Amniotic epithelial cell (primary cell): Measurements from ENCODE around the gene MAP3K5.
"Not testable (repeated sequence)": the region's sequence is repeated elsewhere in the genome, so short reads cannot be mapped to it uniquely, and the experiment has no call there.

ENCODE experiments used
- DNase-seq: peaks from one replicate; pipeline ENCODE4 v3.0.0-alpha.2; 2010; ENCODE audit warnings: low read depth

The MAP3K5 gene

GRCh38 chr6:136725124-136725523 is 67.2 kb downstream of the MAP3K5 start:
- no peak for DNase-seq

DNA sequence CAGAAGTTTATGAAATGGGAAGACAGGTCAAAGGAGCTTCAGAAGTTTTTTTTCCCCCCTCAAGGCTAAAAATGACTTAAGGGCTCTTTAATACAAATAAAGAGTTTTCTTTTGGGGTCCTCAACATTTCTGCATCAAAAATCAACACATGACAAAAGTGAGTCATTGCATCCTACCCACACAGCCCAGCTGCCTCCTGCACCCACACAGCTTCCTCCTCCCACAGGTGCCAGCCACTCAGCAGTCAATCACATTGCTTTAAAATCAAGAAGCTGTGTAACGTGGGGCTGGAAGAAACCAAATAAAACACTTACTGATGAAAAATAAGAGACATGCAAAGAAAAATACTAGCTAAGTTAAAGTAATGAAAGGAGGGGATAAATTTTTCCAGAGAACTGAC is 68.5 kb downstream of the MAP3K5 start:
- DNase-seq: peak; percentile 38

GRCh38 chr6:136721467-136721866 is 70.8 kb downstream of the MAP3K5 start:
- DNase-seq: no peak

DNA sequence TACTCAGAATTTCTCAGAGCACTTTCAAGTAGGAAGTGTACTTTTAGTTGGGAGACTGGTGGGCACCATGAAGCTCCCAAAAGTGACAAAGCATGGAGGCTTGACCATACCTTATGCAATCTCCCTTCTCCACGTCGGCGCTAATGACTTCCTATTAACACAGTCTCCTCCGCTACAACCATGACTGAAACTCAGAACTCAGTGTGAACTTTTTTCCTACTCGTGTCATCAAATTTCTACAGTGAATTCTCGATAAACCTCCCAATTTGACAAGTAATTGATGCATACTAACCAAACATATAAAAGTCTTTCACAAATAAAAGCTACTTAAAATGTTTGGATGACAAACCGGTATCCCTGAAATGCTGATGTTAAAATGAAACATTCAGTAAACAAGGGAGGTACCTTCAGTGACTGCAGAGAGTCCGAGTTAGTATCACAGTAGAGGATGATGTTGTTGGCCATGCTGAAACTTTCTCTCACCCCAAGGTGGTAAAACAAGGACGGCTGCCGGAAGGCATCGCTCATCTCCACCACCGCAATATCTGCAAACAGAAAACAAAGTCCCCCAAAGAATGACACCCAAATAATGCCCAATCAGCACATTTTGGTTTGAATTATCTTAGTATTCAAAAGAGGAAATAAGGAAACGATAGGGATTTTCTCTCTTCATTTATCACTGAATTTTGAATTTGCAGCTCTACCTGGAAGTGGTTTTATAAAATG is 72.1 kb downstream of the MAP3K5 start:
- DNase-seq: no peak

DNA sequence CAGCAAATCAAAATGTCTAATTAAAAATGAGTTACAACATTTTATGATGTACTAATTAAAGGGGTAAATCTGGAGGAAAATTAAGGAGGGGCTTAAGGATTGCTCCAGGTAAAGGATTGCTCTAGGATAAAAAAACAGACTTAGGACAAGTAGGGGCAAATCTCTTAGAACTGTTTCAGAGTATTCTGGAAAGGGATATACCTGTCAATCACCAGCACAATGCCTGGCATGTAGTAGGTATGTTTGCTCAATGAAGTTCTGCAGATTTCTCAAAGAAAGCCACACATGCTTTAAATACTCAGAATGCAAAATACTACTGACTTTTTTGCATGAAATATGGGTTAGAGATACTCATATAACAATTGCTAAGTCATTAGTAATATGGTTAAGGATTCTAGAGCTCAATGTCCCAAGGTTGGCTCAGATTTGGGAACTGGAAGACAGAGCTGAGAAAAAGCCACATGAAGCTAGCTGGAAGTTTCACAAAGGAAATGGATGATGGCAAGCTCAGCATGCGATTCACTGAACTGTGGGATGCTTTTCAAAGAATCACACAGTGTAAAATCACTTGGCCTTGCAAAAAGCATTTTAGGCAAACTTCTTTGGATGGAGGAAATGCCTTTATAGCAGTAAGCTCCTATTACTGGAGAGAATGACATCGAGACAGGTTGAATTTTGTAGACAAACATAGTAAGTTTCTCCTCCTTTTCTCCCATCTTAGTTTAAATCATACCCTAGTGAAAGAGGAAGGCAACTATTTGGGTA is 72.8 kb downstream of the MAP3K5 start:
- DNase-seq: no peak

DNA sequence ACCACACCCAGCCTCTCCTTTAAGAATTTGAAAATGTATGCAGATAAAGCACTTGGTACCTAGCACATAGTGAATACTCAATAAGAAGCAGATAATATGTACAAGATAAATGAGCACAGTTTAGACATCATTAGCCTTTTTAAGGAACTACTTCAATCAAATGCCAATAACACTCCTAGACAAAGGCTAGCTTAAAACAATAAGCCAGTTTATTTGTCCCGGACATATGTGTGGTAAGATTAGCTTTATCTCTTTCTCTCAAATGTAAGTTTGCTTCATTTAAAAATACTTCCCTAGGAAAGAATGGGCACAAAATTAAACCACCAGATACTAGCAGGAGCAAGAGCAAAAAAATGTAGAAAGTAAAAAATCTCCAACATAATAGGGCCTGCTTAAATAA is 73.8 kb downstream of the MAP3K5 start:
- DNase-seq: no peak

DNA sequence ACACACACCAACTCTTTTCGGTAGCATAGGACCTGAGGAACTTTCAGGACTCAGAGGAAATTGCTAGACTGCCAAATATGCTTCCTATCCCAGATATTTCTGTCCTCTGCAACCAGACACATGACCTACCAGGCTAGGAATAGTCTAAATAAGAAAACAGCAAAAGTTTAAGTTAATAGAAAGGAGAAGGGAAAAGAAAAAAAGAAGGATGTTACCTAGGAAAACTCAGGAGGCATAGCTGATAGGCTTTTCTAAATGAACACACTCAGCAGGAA is 74.6 kb downstream of the MAP3K5 start:
- no peak for DNase-seq

DNA sequence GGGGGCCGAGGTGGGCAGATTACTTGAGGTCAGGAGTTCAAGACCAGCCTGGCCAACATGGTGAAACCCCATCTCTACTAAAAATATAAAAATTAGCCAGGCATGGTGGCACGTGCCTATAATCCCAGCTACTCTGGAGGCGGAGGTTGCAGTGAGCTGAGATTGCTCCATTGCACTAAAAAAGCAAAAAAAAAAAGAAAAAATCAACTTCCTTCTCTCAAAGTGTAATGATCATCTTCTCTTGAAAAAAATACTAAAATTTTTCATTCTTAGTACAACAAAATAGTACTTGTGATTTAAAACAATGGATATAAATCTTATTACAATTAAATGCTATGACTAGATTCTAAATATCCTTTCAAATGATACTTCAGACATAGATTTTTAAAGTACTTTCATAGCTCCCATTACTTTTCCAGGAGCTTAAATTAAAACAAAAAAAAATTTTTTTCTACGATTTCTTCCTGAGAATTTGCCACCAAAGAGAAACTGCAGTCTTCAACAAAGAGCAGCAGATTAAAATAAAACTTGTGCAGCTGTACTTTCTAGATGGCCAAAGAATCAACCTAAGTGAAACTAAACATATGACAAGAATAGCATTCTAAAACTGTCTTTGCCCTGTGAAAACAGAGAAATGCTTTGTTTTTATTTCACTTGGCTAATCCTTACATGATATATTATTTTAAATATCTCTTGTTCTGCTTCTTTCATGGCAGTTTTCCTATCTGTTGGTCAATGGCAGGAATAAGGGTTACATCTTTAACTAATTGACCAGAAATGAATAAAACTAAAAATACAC is 75.2 kb downstream of the MAP3K5 start:
- DNase-seq: no peak

GRCh38 chr6:136712642-136713041 is 79.6 kb downstream of the MAP3K5 start:
- DNase-seq: not testable (repeated sequence)

GRCh38 chr6:136711644-136712043 is 80.6 kb downstream of the MAP3K5 start:
- no peak for DNase-seq

GRCh38 chr6:136710877-136711552 is 81.3 kb downstream of the MAP3K5 start:
- DNase-seq: no peak

DNA sequence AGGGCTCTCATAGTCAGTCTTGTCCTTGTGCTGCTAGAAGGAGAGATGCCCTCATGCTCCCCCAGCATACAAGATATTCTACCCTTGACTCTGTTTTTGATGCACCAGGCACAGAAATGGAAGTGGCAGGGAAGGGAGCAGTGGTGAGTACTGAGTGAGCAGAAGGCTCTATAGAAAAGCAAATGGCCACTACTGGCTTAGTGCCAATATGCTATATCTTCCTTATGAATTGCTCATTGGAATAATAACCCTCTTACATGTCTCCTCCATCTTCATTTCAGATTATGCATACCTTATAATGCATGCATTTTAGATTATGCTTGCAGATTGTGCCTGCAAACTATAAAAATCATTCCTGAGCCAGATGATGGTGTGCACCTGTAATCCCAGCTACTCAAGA is 82.8 kb downstream of the MAP3K5 start:
- no peak for DNase-seq

DNA sequence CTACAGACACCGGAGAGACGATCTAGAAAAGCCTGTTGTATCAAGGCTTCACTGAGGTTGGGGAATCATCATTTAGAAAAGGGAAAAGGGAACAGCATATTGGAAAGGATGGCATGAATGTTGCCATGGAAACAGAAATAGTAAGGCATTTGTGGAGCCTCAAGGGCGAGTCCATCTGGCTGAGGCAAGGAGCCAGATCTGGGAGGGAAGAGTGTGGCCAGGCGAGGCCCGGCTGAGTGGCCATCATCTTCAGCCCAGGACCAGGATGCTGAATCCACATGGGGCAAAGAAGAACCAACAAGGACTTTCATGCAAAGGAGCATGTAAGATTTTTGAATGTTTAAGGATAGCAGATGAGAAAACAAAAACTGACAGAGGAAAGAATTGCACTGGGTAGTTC is 85.8 kb downstream of the MAP3K5 start:
- no peak for DNase-seq

GRCh38 chr6:136703331-136703865 is 88.9 kb downstream of the MAP3K5 start:
- DNase-seq: peak; percentile 32

DNA sequence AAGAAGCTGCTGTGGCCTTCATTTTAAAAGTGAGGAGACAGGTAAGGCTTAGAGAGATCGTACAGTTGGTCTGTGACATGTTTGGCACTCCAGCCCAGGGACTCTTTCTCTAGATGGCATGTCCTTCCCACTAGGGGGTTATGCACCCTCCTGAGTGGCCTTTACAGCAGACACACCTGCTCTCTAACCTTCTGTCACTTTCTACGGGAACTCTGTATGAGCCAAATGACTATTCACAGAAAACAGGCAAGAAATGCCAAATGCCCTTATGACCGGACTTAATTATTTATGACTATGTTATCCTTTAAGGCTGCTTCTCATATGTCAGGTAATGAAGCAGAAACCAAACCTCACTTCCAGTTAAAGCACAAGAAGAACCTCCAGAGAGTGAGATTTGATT is 91.2 kb downstream of the MAP3K5 start:
- DNase-seq: no peak

DNA sequence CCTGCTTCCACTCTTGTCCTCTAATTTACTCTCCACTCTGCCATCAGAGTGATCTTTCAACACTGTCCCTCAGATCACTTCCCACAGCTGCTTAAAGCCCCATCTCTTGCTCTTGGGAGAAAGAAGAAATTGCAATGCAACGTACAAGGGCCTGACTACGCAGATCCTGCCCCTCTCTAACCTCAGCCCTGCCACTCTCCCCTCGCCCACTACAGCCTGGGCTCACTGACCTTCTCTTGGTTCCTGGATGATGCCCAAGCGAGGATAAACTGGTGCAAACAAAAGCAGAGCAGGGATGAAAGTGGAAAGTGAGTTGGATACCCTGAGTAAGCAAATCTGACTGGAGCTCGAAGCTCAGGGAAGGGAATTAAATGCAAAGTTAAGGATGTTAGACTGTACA is 92.9 kb downstream of the MAP3K5 start:
- DNase-seq: no peak

- no peak for DNase-seq
These were observed 95.4 kb downstream of the MAP3K5 start for GRCh38 chr6:136696783-136697364.

DNA sequence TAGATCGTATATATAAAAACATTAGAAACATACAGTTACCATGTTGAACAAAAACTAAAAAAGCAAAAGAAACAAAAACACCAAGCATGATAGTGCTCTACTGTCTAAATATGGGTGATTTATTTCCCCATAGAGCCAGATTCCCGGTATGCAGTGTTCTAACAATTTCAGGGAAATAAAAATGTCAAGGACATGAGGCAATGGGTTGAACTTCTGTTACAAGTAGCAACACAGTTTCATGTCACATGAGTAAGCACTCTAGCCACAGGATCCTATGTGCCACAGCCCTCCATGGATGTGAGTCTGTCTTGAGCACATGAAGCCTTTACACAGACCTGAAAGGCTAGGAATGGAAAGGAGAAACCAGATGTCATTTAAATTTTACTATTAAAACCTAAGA is 96.0 kb downstream of the MAP3K5 start:
- peak; percentile 81 for DNase-seq

GRCh38 chr6:136695412-136695811 is 96.9 kb downstream of the MAP3K5 start:
- DNase-seq: no peak

GRCh38 chr6:136693090-136693489 is 99.2 kb downstream of the MAP3K5 start:
- DNase-seq: no peak

DNA sequence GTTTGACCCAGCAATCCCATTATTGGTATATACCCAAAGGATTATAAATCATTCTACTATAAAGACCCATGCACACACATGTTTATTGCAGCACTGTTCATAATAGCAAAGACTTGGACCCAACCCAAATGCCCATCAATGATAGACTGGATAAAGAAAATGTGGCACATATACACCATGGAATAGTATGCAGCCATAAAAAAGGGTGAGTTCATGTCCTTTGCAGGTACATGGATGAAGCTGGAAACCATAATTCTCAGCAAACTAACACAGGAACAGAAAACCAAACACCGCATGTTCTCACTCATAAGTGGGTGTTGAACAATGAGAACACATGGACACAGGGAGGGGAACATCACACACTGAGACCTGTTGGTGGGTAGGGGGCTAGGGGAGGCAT is 104.4 kb downstream of the MAP3K5 start:
- DNase-seq: not testable (repeated sequence)
